HepG2 (cell line): ENCODE measurements around the gene EEF1A1. TPM values are rescaled to one million over a fixed set of nuclear protein-coding genes. Genes with fewer than 3 reads are reported as not detected.

Source experiments
- ATAC-seq: fragments of 200-7000 bp; cut with Tn5 transposase; 3 replicates; pipeline ENCODE4 v1.9.1; 2020; ENCODE audit warnings: mild to moderate bottlenecking, moderate library complexity
- BruUV-seq: library from RNA; stranded (reverse); fragments of 400-500 nt; replicated peaks from 2 replicates; lab custom pipeline; 2021; lab: Mats Ljungman, UMichigan
- CTCF ChIA-PET: fragments of 300-600 bp; formaldehyde crosslinking; extraction: SDS; loops from one replicate; lab custom pipeline; 2021; ENCODE audit warnings: low total read pairs, inconsistent platforms, low intra/inter-chr PET ratio; lab: Yijun Ruan, JAX
- POLR2A ChIA-PET: fragments of 350-600 bp; sonication (Branson Sonifier 250); formaldehyde crosslinking; loops from one replicate; lab custom pipeline; 2020; ENCODE audit warnings: antibody characterized with exemption, inconsistent platforms; lab: Yijun Ruan, JAX
- DNase-seq: peaks from one replicate; pipeline ENCODE4 v3.0.0-alpha.2; 2015; ENCODE audit warnings: low spot score
- FAIRE-seq: peaks from 3 replicates; lab custom pipeline; 2011; peaks lifted over from hg19 to GRCh38; lab: Jason Lieb, UNC
- H2AFZ ChIP-seq: one replicate; pipeline ENCODE4 v1.6.1; 2011; ENCODE audit warnings: low read length, inconsistent platforms
- H3K27ac ChIP-seq: fragments of 300-600 bp; 3 replicates; pipeline ENCODE4 v1.8.0; 2011; ENCODE audit warnings: mixed run types, mild to moderate bottlenecking, mixed read lengths, low read length, inconsistent platforms; ENCODE audit not compliant: insufficient read depth; ENCODE audit errors: extremely low read length
- H3K27me3 ChIP-seq, 2 experiments: fragments of 200-600 bp in 1 of 2; 2 replicates in 1 of 2; 3 replicates in 1 of 2; pipeline versions ENCODE4 v1.6.0 to v1.8.0; 2011; ENCODE audit warnings: low read length in 2 of 2, mild to moderate bottlenecking in 2 of 2, moderate library complexity in 2 of 2, inconsistent platforms in 1 of 2; ENCODE audit not compliant: insufficient read depth in 2 of 2, control insufficient read depth in 1 of 2
- H3K36me3 ChIP-seq, 2 experiments: fragments of 200-600 bp in 1 of 2; replicated peaks in 1 of 2; 2 replicates in 1 of 2; 3 replicates in 1 of 2; pipeline versions ENCODE4 v1.5.1 to v1.8.0; 2011; ENCODE audit warnings: low read length in 2 of 2, inconsistent platforms in 1 of 2; ENCODE audit not compliant: insufficient read depth in 2 of 2, control insufficient read depth in 1 of 2
- H3K4me1 ChIP-seq: 2 replicates; pipeline ENCODE4 v1.5.1; 2012; ENCODE audit warnings: low read length, inconsistent platforms; ENCODE audit not compliant: insufficient read depth
- H3K4me2 ChIP-seq: 2 replicates; pipeline ENCODE4 v1.6.0; 2011; ENCODE audit warnings: low read depth, low read length, inconsistent platforms
- H3K4me3 ChIP-seq, 3 experiments: fragments of 200-600 bp in 1 of 3; sonication (generic), shearing (Covaris generic) in 1 of 3; replicated peaks in 1 of 3; 2 replicates each; pipeline ENCODE4 v1.5.1; 2011 to 2016; ENCODE audit warnings: low read length in 3 of 3, inconsistent platforms in 2 of 3, low read depth in 2 of 3, mild to moderate bottlenecking in 2 of 3, control low read depth in 1 of 3, mixed read lengths in 1 of 3; ENCODE audit not compliant: insufficient read depth in 1 of 3
- H3K79me2 ChIP-seq: one replicate; pipeline ENCODE4 v1.6.1; 2011; ENCODE audit warnings: low read length, inconsistent platforms; ENCODE audit not compliant: insufficient read depth
- H3K9ac ChIP-seq: 2 replicates; pipeline ENCODE4 v1.6.0; 2011; ENCODE audit warnings: mild to moderate bottlenecking, low read depth, low read length, inconsistent platforms; ENCODE audit not compliant: insufficient read depth
- H3K9me3 ChIP-seq: 2 replicates; pipeline ENCODE4 v1.5.1; 2012; ENCODE audit warnings: mild to moderate bottlenecking, low read length
- H4K20me1 ChIP-seq: 2 replicates; pipeline ENCODE4 v1.6.0; 2011; ENCODE audit warnings: inconsistent platforms, mild to moderate bottlenecking, low read length, moderate library complexity; ENCODE audit not compliant: insufficient read depth
- AGO2 ChIP-seq: fragments of 200-400 bp; formaldehyde crosslinking; optimal IDR thresholded peaks from 2 replicates; pipeline ENCODE3; 2017; ENCODE audit warnings: mild to moderate bottlenecking, low read depth, low read length, moderate library complexity
- FIP1L1 ChIP-seq: fragments of 200-400 bp; formaldehyde crosslinking; IDR thresholded peaks from 2 replicates; pipeline ENCODE4 v1.6.1; 2018; ENCODE audit warnings: low read depth, mild to moderate bottlenecking, low read length, moderate library complexity, borderline replicate concordance; ENCODE audit not compliant: insufficient read depth
- TEAD2 ChIP-seq: sonication (generic); formaldehyde crosslinking; IDR thresholded peaks from 2 replicates; pipeline ENCODE4 v1.9.0; 2021; ENCODE audit warnings: missing genetic modification reagents
- ZNF20 ChIP-seq: sonication (generic); formaldehyde crosslinking; IDR thresholded peaks from 2 replicates; pipeline ENCODE4 v1.4.0; 2020; ENCODE audit warnings: mild to moderate bottlenecking, moderate library complexity, missing genetic modification reagents
- ZNF296 ChIP-seq: sonication (generic); formaldehyde crosslinking; conservative IDR thresholded peaks from 2 replicates; pipeline ENCODE4 v1.5.0; 2020; ENCODE audit warnings: mild to moderate bottlenecking, missing genetic modification reagents
- ZNF670 ChIP-seq: sonication (generic); formaldehyde crosslinking; IDR thresholded peaks from 2 replicates; pipeline ENCODE4 v1.8.0; 2022; ENCODE audit warnings: mild to moderate bottlenecking, missing genetic modification reagents, borderline replicate concordance
- WGBS: methylation state at CpG from one replicate; pipeline ENCODE4 v1.1.6; 2017; ENCODE audit warnings: low lambda C conversion rate; 5-methylcytosine and 5-hydroxymethylcytosine counted together
- in situ Hi-C: cut with HindIII; loops from 2 replicates; pipeline ENCODE4 v1.10.0; 2017; ENCODE audit warnings: low pct_unique_long_range_greater_than_20kb; ENCODE audit not compliant: extremely low pct_ligation_motif_present
- intact Hi-C: fragments of 100-400 bp; cut with micrococcal nuclease; formaldehyde crosslinking; loops from one replicate; pipeline ENCODE4 v1.10.0; 2022; ENCODE audit not compliant: unreplicated experiment
- polyA plus RNA-seq, 8 experiments: library from polyadenylated mRNA; depleted of rRNA in 3 of 8; stranded (reverse) in 7 of 8; unstranded in 1 of 8; fragments of >200 nt; fragmentation: Illumina TruSeq in 4 of 8; extraction: Trizol in 4 of 8; gene quantifications; 2 replicates each; pipeline versions ENCODE4 v1.2.1 to v1.2.3, GENCODE V29; 2011 to 2016; ENCODE audit warnings: low read depth in 4 of 8, missing spikeins in 1 of 8, mixed read lengths in 1 of 8; ENCODE audit not compliant: insufficient read depth in 1 of 8
- total RNA-seq, 5 experiments: library from RNA; depleted of rRNA; stranded (reverse); fragments of >200 nt; fragmentation: Illumina TruSeq; extraction: Trizol; gene quantifications; 2 replicates each; pipeline ENCODE4 v1.2.3, GENCODE V29; 2016; ENCODE audit warnings: low read depth in 1 of 5
- TF ChIP-seq, protein P1 (sequence below): sonication (generic); formaldehyde crosslinking; IDR thresholded peaks from 2 replicates; pipeline ENCODE4 v1.8.1; 2023; ENCODE audit warnings: mild to moderate bottlenecking, missing genetic modification reagents
- TF ChIP-seq, protein P2 (sequence below): sonication (generic); formaldehyde crosslinking; IDR thresholded peaks from 2 replicates; pipeline ENCODE4 v1.4.0; 2020; ENCODE audit warnings: missing genetic modification reagents, mild to moderate bottlenecking, borderline replicate concordance
- TF ChIP-seq, protein P3 (sequence below): sonication (generic); formaldehyde crosslinking; IDR thresholded peaks from 2 replicates; pipeline ENCODE4 v1.4.0; 2020; ENCODE audit warnings: mild to moderate bottlenecking, missing genetic modification reagents

Gene EEF1A1
- total and polyA plus RNA-seq, 2 of the 13 experiments (the other 11 are each of a cell fraction or from before 2014, with no cell fraction given), result 13,726 to 17,172 TPM

DNA sequence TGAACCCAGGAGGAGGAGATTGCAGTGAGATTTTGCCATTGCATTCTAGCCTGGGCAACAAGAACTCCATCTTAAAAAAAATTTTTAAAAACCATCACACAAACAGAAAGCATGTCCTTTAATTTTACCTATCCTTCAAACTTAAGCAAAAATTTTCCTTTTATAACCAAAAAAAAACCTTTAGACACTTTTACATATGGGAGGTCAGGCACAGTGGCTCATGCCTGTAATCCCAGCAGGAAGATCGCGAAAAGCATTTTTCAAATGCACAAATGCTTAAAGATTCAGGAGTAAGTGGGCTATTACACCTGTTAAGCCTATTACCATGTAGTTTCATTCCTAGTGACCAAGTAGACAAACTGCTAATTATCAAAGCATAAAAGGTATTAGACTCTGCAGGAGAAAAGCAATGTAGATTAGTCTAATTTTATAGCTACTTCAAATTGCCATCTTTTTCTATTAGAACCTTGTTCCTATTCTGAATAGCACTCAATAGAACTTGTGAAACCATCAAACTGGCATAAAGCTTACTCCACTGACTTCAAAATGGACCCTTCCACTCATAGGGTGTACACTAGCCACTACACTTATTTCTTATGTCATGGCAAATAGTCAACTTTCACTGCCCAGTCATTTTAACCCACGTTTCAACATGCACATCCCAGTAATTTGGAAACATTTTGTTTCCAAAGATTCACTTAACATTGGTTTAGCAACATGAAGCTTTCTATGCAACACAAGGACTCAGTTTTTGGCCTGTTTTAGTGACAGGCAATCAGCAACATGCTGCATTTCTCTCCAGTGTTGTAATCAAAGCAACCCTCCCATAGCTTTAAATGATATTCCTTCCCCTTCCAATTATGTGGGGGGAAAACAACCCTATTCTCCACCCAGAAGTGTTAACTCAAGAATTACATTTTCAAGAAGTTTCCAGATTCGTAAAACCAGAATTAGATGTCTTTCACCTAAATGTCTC is 4.0 kb downstream of the EEF1A1 start:
- Histone ChIP-seq H3K9me3 (no peaks in the 10 kb centered on the region), H3K4me1 (peaks cover 26% of the 10 kb centered on the region), H3K4me2 (peak overlapping the region; percentile 53; the same call in 1 of the 2 replicates), H3K36me3 (peaks cover 7 to 33% of the 10 kb centered on the region in 2 experiments), H3K4me3 (peak overlapping the region in 2 of 3 experiments; percentile 6 to 35; a peak in 1 of 6 replicates), H3K79me2 (peaks cover 26% of the 10 kb centered on the region), H3K9ac (no peak overlapping the region; the same call in 1 of the 2 replicates), H3K27ac (peak overlapping the region; percentile 49), H3K27me3 (no peaks in the 10 kb centered on the region; a peak in 1 of 5 replicates), H4K20me1 (peaks cover 55% of the 10 kb centered on the region), H2AFZ (no peak overlapping the region)
- ChIA-PET POLR2A (interaction anchor here (0.6 to 4.3 kb wide), 7 partner anchors 50 to 137 kb away, joined by 3 to 19 read pairs (median 11); partner anchors contain the start of gene SLC17A5), CTCF (interaction anchor here (2.2 kb wide), 1 partner anchor 94 kb away, joined by 13 read pairs; no protein-coding TSS in a partner anchor)
- 85% methylated on average over 4 of the region's 4 CpGs for WGBS
- no peak for ATAC-seq
- no peak for DNase-seq
- BruUV-seq, result no TSS peak
- no peak for FAIRE-seq
- in situ Hi-C loops (no loop called here), intact Hi-C loops (no loop called here)
- TF ChIP-seq FIP1L1, result no peak
- TF ChIP-seq ZNF670 (CRISPR knock-in tag), result no peak
- TF ChIP-seq, protein P1, sequence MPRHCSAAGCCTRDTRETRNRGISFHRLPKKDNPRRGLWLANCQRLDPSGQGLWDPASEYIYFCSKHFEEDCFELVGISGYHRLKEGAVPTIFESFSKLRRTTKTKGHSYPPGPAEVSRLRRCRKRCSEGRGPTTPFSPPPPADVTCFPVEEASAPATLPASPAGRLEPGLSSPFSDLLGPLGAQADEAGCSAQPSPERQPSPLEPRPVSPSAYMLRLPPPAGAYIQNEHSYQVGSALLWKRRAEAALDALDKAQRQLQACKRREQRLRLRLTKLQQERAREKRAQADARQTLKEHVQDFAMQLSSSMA (CRISPR knock-in tag), result no peak
- TF ChIP-seq ZNF296 (CRISPR knock-in tag), result no peak
- no peak for TF ChIP-seq ZNF20
- TF ChIP-seq TEAD2, result no peak
- TF ChIP-seq, protein P2, sequence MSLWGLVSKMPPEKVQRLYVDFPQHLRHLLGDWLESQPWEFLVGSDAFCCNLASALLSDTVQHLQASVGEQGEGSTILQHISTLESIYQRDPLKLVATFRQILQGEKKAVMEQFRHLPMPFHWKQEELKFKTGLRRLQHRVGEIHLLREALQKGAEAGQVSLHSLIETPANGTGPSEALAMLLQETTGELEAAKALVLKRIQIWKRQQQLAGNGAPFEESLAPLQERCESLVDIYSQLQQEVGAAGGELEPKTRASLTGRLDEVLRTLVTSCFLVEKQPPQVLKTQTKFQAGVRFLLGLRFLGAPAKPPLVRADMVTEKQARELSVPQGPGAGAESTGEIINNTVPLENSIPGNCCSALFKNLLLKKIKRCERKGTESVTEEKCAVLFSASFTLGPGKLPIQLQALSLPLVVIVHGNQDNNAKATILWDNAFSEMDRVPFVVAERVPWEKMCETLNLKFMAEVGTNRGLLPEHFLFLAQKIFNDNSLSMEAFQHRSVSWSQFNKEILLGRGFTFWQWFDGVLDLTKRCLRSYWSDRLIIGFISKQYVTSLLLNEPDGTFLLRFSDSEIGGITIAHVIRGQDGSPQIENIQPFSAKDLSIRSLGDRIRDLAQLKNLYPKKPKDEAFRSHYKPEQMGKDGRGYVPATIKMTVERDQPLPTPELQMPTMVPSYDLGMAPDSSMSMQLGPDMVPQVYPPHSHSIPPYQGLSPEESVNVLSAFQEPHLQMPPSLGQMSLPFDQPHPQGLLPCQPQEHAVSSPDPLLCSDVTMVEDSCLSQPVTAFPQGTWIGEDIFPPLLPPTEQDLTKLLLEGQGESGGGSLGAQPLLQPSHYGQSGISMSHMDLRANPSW, result no peak
- peak; percentile 89 for TF ChIP-seq AGO2
- TF ChIP-seq, protein P3, sequence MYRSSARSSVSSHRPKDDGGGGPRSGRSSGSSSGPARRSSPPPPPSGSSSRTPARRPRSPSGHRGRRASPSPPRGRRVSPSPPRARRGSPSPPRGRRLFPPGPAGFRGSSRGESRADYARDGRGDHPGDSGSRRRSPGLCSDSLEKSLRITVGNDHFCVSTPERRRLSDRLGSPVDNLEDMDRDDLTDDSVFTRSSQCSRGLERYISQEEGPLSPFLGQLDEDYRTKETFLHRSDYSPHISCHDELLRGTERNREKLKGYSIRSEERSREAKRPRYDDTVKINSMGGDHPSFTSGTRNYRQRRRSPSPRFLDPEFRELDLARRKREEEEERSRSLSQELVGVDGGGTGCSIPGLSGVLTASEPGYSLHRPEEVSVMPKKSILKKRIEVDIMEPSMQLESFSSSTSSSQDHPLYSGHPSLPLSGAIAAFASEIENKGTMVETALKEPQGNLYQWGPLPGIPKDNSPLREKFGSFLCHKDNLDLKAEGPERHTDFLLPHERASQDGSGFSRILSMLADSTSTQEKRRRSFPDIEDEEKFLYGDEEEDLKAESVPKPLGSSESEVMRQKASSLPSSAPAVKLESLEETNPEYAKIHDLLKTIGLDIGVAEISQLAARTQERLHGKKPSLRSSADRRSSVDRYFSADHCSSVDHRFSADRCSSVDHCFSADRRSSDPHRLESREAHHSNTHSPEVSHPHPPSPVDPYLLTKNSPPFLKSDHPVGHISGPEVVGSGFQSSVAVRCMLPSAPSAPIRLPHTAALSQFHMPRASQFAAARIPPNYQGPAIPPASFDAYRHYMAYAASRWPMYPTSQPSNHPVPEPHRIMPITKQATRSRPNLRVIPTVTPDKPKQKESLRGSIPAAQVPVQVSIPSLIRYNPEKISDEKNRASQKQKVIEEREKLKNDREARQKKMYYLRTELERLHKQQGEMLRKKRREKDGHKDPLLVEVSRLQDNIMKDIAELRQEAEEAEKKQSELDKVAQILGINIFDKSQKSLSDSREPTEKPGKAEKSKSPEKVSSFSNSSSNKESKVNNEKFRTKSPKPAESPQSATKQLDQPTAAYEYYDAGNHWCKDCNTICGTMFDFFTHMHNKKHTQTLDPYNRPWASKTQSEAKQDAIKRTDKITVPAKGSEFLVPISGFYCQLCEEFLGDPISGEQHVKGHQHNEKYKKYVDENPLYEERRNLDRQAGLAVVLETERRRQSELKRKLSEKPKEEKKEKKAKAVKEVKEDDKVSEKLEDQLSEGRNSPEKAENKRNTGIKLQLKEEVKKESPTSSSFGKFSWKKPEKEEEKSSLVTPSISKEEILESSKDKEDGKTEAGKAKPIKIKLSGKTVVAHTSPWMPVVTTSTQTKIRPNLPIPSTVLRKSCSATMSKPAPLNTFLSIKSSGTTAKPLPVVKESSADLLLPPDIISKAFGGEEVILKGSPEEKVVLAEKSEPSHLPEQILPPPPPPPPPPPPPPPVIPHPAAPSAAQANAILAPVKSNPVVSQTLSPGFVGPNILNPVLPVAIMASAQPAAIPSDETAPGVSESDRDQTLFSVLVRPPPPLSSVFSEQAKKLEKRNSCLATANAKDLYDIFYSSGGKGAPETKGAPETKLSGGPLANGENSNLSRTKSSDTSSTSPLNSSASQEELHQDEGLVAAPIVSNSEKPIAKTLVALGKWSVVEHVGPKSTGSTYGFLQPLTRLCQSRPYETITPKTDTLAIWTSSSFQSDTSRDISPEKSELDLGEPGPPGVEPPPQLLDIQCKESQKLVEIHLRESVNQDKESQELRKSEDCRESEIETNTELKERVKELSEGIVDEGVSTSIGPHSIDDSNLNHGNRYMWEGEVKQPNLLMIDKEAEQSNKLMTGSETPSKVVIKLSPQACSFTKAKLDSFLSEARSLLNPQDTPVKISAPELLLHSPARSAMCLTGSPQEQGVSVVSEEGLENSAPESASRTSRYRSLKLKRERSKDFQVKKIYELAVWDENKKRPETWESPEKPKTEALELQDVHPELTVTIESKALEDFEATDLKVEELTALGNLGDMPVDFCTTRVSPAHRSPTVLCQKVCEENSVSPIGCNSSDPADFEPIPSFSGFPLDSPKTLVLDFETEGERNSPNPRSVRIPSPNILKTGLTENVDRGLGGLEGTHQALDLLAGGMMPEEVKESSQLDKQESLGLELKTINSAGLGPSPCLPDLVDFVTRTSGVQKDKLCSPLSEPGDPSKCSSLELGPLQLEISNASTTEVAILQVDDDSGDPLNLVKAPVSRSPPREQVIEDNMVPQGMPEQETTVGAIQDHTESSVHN (CRISPR knock-in tag), result 0 out of 2 replicates have a peak, but pooled peaks have one; percentile 13
